HG02885 (cell line): ENCODE data around the gene MEF2C.
"Not testable (repeated sequence)": the region's sequence is repeated elsewhere in the genome, so short reads cannot be mapped to it uniquely, and the experiment has no call there.

ENCODE experiments used
- ATAC-seq: cut with Tn5 transposase; IDR thresholded peaks from one replicate; pipeline ENCODE4 v1.9.1; 2021; ENCODE audit warnings: mild to moderate bottlenecking; ENCODE audit not compliant: unreplicated experiment, poor library complexity

The MEF2C gene

DNA sequence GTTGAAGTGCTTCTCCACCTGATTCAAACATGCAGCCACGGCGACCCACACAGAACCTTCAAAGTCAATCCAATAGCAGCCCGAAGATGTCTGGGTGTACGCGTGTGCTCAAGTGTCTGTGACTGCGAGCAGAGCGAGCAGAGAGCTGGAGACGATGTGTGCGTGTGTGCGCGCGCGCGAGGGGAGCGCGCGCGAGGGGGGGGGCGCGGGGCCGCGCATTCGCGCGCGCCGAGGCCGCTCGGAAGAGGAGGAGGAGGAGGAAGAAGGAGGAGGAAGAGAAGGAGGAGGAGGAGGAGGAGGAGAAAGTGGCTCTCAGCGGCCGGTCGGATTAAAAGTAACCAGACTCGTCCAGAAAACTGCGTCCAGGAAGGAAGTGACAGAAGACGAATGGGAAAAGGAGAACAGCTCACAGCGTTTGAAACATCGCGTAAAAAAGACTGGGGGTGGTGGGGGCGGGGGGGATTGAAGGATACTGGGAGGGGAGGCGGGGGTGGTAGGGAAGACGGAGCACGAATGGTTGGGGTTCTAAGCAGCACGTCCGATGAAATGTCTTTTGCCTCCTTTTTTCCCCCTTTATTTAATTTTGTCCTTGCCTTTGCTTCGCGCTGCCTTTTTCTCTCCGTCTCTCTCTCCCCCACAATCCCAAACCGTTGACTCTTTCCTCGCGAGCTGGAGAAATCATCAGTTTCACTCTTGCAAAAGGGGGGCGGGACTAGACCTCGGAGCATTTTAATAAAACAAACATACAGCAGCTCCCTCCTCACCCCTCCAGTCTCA lies at the start of gene MEF2C:
MEF2C (minus strand) TSS at position 126 of the 777 bp plus-strand sequence. CDS start 59,396 bp downstream, outside the sequence.
- peak; percentile 46 for ATAC-seq

DNA sequence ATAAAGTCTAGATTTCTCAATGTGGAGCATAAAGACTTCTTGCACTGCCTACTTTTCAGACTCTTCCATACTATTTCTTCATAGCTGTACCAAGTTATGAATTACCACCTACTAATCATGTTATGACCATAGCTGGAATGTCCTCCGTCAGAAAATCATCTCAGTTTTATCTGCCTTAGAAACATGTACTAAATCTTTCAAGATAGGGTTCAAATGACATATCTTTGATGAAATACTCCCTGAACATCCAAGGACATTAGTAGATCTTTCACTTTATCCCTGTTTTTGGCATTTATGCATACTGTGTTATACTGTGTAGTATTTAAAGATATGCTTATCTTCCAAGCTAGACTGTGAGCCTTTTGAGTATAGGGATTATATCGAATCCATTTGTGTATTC lies 49.6 kb upstream of the MEF2C start:
- ATAC-seq, result no peak

DNA sequence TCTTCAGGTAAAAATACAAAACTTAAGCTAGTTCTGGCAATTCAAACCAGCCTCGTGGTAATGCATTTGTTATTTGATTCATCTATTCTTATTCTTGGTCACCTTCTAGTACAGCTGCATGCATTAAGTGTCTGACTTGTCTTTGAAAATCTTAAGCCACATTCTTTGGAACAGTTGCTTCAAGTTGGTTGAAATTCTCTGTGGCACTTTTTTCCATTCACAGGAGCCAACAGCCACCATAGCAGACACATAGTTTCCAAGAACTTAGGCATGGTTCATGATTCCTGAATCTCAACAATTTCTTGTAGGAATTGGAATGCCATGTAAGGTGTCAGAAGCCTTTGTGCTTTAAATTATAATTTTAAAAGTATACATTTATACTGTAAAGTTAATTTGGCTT lies 47.4 kb upstream of the MEF2C start:
- no peak for ATAC-seq

DNA sequence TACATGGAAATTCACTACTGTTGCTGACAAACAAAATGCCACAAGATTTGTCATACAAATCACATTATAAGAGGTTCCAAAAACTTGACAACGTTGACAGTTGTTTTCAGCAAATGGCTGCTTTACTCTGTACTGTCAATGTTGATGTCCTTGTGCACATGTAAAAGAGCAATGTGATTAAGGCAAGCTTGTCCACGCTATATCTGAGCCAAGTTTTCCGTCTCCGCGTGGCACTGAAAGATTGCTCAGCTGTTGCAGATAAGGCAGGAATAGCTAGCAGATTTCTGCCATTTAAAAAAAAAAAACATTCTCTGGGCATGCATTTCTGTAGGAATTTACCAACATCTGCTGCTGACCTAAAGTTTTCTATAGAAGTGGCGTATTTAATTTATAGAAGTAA lies 46.4 kb upstream of the MEF2C start:
- no peak for ATAC-seq

DNA sequence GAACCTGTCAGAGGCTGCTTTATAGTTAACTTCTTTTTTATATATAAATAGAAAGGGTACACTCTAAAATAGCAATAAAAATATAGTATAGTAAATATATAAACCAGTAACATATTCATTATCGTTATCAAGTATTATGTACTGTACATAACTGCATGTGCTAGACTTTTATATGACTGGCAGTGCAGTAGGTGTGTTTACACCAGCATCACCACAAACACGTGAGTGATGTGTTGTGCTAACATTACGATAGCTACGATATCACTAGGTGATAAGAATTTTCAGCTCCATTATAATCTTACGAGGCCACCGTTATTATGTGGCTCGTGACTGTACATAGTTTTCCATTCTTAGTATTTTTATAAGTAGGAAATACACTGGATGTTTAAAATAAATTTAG lies 43.8 kb upstream of the MEF2C start:
- ATAC-seq, result no peak

DNA sequence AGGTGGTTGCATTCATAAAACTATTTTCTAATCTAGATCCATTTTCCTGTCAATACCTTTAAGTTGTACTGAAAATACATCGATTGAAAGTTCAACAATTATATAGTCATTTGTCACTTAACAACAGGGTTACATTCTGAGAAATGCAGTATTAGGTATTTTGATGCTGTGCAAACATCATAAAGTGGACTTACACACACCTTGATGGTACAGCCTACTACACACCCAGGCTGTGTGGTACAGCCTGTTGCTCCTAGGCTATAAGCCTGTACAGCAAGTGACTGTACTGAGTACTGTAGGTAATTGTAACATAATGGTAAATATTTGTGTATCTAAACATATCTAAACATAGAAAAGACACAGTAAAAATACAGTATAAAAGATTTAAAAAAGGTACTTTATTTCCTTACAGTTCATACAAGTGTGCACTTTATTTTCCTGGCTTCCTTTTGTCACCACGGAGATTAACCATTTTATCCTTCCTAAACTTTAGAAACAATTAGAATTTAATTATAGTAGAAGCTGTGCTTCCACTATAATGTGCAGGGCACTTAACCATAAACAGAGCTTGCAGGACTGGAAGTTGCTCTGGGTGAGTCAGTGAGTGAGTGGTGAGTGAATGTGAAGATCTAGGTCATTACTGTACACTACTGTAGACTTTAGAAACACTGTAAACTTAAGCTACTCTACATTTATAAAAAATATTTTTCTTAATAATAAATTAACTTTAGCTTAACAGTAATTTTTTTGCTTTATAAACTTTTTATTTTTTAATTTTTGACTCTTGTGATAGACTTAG lies 42.9 kb upstream of the MEF2C start:
- no peak for ATAC-seq

DNA sequence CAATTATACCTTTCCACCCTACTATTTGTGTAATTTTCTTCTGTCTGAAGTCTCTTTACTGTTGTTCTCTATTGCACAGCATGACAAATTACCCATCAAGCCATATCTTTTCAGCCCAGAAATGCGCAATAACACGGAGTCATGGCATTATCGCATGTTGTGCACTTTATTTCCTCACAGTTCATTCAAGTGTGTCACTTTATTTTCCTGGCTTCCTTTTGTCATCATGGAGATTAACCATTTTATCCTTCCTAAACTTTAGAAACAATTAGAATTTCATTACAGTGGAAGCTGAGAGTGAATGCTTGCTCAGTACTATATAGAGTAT lies 41.3 kb upstream of the MEF2C start:
- no peak for ATAC-seq

DNA sequence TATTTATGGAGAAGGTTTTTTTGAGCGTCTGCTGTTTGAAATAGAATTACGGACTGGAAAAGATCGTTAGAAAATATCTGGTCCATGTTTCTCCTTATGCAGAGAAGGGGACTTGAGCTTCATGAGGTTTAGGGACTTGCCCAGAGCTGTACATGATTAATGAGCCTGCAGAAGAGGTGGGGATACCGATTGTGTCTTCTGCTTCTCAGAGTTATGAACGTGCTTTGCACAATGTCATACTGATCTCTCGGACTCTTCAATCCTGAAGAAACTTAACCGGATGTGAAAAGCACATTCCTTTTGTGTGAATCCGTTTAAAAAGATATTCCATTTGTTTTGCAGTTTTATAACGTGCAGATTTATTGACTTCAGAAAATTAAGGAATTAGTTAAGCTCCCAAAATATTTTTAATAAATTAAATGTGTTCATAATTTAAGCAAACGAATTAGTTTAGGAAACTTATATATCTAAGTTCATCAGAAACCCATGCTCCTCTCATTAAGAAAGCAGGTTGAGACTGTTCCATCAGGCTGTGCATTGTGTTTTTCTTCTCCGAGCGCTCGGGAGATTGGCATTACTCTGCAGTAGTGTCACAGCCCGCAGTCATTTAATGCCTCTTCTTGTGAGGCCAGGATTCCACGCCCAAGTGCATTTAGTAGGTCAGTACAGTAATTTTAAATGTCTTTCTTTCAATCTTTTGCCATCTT lies 40.8 kb upstream of the MEF2C start:
- no peak for ATAC-seq

DNA sequence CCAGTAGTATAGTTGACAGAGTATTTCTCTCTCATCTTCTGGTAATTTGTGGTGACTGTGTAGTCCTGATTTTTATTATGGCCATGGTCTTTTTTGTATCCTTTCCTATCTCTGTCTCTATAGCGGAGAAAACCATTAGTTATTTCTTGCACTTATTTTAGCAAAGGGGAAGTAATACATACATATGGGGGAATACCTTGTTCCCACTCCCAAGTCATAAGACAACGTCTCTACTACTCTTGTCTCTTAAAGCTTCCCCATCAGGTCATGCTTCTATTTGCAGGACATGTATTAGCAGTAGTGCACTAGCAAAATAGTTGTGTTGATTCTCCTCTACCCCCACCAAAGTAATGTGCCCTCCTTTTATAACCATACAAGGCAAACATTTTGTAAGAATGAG lies 29.8 kb upstream of the MEF2C start:
- not testable (repeated sequence) for ATAC-seq

DNA sequence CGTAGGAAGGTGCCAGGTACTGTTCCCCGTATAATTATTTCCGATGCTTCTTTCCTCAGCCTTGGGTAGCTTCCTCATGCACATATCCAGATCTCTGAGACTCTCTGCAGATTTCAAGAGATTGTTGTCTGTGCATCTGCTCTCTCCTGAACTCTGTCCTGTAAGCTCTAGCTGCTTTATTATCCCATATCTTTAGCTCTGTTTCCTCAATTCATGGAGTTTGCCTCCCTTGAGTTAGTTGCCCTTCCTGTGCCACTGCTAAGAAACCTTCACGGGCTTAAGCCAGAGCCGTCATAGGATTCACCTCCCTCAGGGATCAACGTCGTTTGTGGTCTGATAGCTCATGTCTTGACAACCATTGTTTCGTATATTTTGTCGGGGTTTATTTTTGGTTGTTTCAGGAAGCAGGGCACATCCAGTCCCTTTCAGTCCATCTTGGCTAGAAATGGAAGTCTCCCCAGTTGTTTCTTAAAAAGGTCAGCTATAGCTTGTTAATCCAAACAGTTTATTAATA lies 28.1 kb upstream of the MEF2C start:
- ATAC-seq, result not testable (repeated sequence)

DNA sequence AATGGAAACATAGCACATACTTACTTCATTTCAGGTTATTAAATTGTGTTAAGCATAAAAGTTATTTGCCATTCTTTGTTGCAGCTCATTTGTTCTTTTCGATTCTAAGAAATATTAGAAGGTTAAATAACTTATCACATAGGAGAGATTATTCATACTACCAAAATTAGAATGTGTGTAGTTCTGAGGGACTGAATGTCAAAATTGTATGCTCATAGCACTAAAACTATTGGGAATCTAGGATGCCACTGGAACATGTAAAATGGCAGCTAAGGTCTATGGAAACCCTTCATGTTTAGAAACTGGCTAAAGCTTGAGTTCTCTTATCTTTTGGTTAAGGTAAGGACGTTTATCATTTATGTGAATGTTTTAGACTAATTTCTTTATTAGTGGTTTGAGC lies 21.5 kb upstream of the MEF2C start:
- ATAC-seq, result not testable (repeated sequence)

DNA sequence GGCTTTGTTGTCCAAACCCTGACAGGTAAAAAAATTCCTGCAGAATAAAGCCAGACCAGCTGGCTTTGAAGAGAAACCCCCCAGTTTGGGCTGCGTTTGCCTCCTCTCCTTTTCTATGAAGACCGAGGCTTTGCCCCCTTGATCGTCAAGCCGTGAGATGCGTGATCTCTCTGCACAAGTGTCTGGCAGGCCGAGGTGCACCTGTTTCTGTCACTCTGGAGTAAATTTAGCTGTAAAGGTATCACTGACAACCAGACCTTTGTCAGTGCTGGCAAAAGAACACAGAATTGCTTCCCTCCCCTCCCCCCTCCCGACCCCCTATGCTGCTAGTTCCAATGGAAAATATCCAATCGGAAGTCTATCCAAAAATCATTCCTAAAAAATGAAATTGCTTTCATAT lies 21.0 kb upstream of the MEF2C start:
- ATAC-seq, result not testable (repeated sequence)

DNA sequence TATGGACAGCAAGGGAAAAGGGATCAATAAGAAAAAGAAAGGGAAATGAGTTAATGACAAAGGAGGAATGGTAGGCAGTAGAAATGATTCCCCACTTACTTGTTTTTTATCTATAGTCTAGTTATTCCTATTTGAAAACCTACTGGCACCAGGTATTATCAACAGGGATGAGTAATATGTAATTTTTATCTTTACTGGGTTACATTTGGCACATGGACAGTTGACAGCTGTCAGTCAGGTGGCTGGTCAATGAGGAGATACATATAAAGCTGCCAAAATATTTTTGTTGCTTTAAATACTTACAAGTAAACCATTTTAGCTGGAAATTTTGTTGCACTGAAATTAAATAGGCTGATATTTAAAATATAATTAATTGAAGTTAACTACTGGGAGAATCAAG lies 18.1 kb upstream of the MEF2C start:
- ATAC-seq, result not testable (repeated sequence)

DNA sequence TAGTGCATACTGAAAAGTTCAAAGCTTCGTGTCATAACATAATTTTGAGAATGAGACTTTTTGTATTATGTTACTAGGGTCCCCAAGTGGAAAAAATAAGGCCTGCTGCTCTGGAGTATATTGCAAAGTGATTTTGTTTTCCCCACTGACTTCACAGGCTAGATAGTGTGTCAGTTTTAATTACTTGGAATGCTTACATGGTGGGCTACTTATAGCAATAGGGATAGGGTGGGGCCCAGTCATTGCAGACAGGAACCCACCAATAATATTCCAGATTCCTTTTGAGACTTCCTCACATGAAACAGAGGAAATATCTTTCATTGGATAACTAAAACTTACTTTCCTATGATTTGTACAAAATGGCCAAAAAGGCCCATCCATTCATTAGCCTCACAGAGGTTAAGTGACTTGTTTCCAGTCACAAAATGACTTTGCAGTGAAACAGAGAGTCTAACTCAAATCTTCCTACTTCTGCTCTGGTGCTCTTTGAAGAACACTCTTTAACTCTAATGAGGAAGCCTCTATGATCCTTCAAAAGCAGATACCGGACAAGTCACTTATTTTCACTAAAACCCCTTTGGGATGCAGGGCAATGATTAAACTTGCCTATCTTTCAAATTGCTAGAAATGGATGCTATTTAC lies 16.2 kb upstream of the MEF2C start:
- ATAC-seq, result no peak

DNA sequence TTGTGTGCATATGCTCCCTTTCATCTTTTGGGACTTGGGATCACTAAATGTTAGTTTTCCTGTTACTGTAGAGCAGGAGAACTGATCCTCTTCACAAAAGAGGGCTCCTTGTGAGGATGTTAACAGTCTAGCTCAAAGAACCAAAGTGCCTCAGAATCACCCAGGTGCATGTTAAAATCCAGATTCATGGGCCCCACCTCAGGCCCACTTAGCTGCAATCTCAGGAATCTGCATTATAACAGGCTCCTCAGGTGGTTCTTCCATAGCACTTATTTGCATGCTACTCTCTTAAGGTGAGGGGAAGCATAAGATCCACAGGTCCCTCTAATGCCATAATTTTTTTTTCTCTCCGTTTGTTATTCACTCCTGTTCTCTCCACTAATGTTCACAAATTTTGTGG lies 14.8 kb upstream of the MEF2C start:
- ATAC-seq, result no peak

DNA sequence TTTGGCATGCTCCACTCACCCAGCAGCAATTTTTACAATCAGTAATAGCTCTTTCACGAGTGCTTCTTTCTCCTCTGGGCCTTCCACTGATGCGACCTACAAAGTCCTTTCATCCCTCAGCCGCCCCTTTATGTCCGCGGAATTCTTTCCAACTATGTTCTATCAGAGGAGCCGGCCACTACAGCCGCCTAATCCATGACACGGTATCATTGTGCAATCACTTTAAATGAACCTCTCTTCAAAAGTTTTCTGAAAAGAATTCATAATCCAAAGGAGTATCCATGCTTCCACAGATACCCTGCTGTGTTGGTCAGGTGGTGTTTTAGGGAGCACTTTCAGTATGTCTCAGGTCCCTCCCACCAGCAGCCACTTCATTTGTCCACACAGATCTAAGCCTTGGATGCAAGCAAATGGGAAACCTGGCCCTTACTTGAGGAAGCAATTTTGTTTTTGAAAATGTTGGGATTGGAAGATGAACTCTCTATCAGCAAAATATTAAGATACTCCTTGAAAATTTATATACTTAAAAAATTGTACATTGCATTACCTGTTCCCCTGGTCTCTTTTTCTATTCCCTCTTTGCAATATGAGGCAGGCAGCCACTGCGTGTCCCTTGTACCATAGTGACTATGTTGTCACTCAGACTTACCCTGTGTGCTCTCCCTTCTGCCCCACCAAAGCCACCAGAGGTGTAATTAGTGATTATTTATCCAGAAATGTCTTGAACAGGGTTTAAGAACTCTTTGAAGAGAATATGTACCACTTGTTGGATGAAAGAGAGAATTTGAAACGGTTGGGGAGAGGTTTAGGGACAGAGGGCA lies 12.9 kb upstream of the MEF2C start:
- no peak for ATAC-seq

DNA sequence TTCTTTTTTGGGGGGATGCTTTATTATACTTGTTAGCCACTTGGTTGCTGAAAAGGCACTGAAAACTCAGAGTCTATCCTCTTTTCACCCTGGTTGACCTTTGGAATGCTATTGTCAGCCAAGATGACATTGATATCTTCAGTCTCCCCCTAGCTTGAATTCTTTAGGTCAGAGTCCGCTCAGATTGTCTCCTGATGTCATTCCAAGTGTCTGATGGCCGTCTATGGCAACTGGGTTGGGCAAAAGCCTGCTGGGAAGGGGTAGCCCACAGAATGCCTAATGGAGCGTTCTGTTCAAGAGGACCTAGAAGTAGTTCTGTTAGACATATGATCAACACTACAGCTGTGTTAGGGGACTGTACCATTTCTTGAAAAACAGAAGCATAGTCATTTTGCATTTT lies 9.7 kb upstream of the MEF2C start:
- no peak for ATAC-seq

DNA sequence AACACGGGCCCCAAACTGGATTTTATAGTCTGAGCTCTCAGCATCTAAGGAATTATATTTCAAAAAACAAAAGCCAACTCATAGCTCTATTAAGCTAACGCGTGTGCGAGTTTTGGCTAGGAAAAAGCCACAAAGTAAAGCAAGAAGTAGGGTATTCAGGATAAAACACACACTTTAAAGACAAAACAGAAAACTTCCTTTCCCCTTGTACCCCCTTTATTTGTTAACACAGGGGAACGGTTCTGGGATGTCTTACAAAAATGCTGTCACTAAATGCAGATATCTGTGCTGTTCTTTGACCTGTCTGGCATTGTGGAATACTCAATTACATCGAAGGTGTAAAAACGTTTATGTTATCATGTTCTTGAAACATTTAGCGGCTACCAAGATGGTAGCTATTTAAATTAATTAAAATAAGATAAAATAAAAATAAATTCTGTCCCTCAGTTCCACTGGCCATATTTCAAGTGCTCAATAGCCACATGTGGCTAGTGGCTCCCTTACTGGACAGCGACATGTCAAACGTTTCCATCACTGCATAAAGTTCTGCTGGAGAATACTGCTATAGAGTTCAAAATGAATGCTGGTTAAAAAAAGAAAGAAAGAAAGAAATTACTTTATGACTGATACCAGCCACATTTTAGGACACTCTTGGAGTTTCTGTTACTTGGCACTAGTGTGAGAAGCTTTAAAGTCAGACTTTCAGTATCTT lies 7.2 kb upstream of the MEF2C start:
- ATAC-seq, result no peak
